GM12891 (cell line): Measurements from ENCODE around the gene BMF.

Source experiments
- POLR2A ChIP-seq: IDR thresholded peaks from 2 replicates; pipeline ENCODE4 v1.6.1; 2011; ENCODE audit warnings: low read depth, low read length, control low read depth
- TAF1 ChIP-seq: IDR thresholded peaks from 2 replicates; pipeline ENCODE4 v1.6.1; 2011; ENCODE audit warnings: low read depth, low read length, control low read depth

GRCh38 chr15:40048926-40049475, 59.7 kb downstream of the BMF start:
- no peak for TF ChIP-seq POLR2A
- TF ChIP-seq TAF1: no peak
